IMR-90 (cell line): ENCODE measurements around the gene SEMA3E. TPM values are rescaled to one million over a fixed set of nuclear protein-coding genes. Genes with fewer than 3 reads are reported as not detected.

Experiments used
- ATAC-seq: fragments of 200-7000 bp; cut with Tn5 transposase; 2 replicates; pipeline ENCODE4 v1.9.1; 2020; ENCODE audit warnings: low read depth, mild to moderate bottlenecking, moderate library complexity
- BruUV-seq: library from RNA; stranded (reverse); fragments of 400-500 nt; replicated peaks from 2 replicates; lab custom pipeline; 2021; lab: Mats Ljungman, UMichigan
- CTCF ChIA-PET: fragments of 300-600 bp; formaldehyde crosslinking; extraction: SDS; loops from one replicate; lab custom pipeline; 2021; ENCODE audit warnings: antibody characterized with exemption; lab: Yijun Ruan, JAX
- POLR2A ChIA-PET: fragments of 300-600 bp; sonication (Branson Sonifier 250); formaldehyde crosslinking; loops from one replicate; lab custom pipeline; 2022; ENCODE audit warnings: antibody characterized with exemption; ENCODE audit not compliant: unreplicated experiment; lab: Charles Lee
- DNase-seq: peaks from one replicate; pipeline ENCODE4 v3.0.0; 2013
- H2AFZ ChIP-seq: replicated peaks from 2 replicates; pipeline ENCODE3; 2013; ENCODE audit warnings: low read length, mild to moderate bottlenecking; ENCODE audit not compliant: poor library complexity
- H2AK5ac ChIP-seq: 2 replicates; pipeline ENCODE4 v1.6.1; 2013; ENCODE audit warnings: low read depth, low read length, inconsistent platforms
- H2AK9ac ChIP-seq: replicated peaks from 2 replicates; pipeline ENCODE3; 2013; ENCODE audit warnings: mild to moderate bottlenecking, low read depth, low read length, moderate library complexity; ENCODE audit not compliant: poor library complexity
- H2BK120ac ChIP-seq: 2 replicates; pipeline ENCODE4 v1.6.1; 2013; ENCODE audit warnings: low read depth, low read length, inconsistent platforms
- H2BK15ac ChIP-seq: 3 replicates; pipeline ENCODE4 v1.6.1; 2013; ENCODE audit warnings: low read depth, low read length, inconsistent platforms
- H2BK20ac ChIP-seq: 2 replicates; pipeline ENCODE4 v1.6.1; 2013; ENCODE audit warnings: low read depth, mild to moderate bottlenecking, inconsistent platforms, low read length, moderate library complexity
- H2BK5ac ChIP-seq: 2 replicates; pipeline ENCODE4 v1.6.1; 2013; ENCODE audit warnings: mild to moderate bottlenecking, low read depth, low read length, inconsistent platforms; ENCODE audit not compliant: poor library complexity, severe bottlenecking
- H3K14ac ChIP-seq: replicated peaks from 2 replicates; pipeline ENCODE4 v1.6.1; 2013; ENCODE audit warnings: low read depth, low read length, inconsistent platforms
- H3K18ac ChIP-seq: 2 replicates; pipeline ENCODE4 v1.6.1; 2013; ENCODE audit warnings: low read depth, low read length, control low read depth
- H3K23ac ChIP-seq: 2 replicates; pipeline ENCODE4 v1.6.1; 2013; ENCODE audit warnings: low read depth, low read length, inconsistent platforms
- H3K27ac ChIP-seq: 2 replicates; pipeline ENCODE4 v1.5.1; 2013; ENCODE audit warnings: mild to moderate bottlenecking, control low read depth, low read length; ENCODE audit not compliant: insufficient read depth
- H3K27me3 ChIP-seq: 2 replicates; pipeline ENCODE4 v1.6.1; 2013; ENCODE audit warnings: low read length; ENCODE audit not compliant: control insufficient read depth, insufficient read depth
- H3K36me3 ChIP-seq: 2 replicates; pipeline ENCODE4 v1.6.1; 2013; ENCODE audit warnings: low read length, mixed read lengths; ENCODE audit not compliant: control insufficient read depth, insufficient read depth
- H3K4ac ChIP-seq: 2 replicates; pipeline ENCODE4 v1.6.1; 2013; ENCODE audit warnings: low read depth, low read length, inconsistent platforms
- H3K4me1 ChIP-seq: 2 replicates; pipeline ENCODE4 v1.6.1; 2013; ENCODE audit warnings: low read length, mixed read lengths; ENCODE audit not compliant: control insufficient read depth, insufficient read depth
- H3K4me2 ChIP-seq: 2 replicates; pipeline ENCODE4 v1.6.1; 2013; ENCODE audit warnings: low read depth, mild to moderate bottlenecking, control low read depth, low read length, moderate library complexity
- H3K4me3 ChIP-seq: 2 replicates; pipeline ENCODE4 v1.5.1; 2013; ENCODE audit warnings: low read depth, mild to moderate bottlenecking, control low read depth, low read length, moderate library complexity; ENCODE audit not compliant: insufficient read depth
- H3K56ac ChIP-seq: 2 replicates; pipeline ENCODE4 v1.6.1; 2013; ENCODE audit warnings: low read length, inconsistent platforms; ENCODE audit not compliant: insufficient read depth; ENCODE audit errors: extremely low read depth
- H3K79me1 ChIP-seq, 2 experiments: 2 replicates each; pipeline ENCODE4 v1.6.1; 2013; ENCODE audit warnings: low read length in 2 of 2, inconsistent platforms in 1 of 2, low read depth in 1 of 2
- H3K9ac ChIP-seq: 2 replicates; pipeline ENCODE4 v1.6.1; 2013; ENCODE audit warnings: low read depth, low read length, control low read depth
- H3K9me1 ChIP-seq: 2 replicates; pipeline ENCODE4 v1.6.1; 2013; ENCODE audit warnings: low read length, inconsistent platforms; ENCODE audit not compliant: insufficient read depth
- H3K9me3 ChIP-seq: 2 replicates; pipeline ENCODE4 v1.6.1; 2013; ENCODE audit warnings: low read length; ENCODE audit not compliant: control insufficient read depth, insufficient read depth
- H4K20me1 ChIP-seq: 2 replicates; pipeline ENCODE4 v1.6.1; 2013; ENCODE audit warnings: low read length, inconsistent platforms; ENCODE audit not compliant: insufficient read depth
- H4K5ac ChIP-seq: 2 replicates; pipeline ENCODE4 v1.6.1; 2013; ENCODE audit warnings: mild to moderate bottlenecking, low read depth, low read length, control low read depth
- H4K8ac ChIP-seq, 2 experiments: 2 replicates each; pipeline ENCODE4 v1.6.1; 2013; ENCODE audit warnings: low read depth in 2 of 2, low read length in 2 of 2, control low read depth in 1 of 2, inconsistent platforms in 1 of 2
- H4K91ac ChIP-seq: 2 replicates; pipeline ENCODE4 v1.6.1; 2013; ENCODE audit warnings: low read depth, low read length, inconsistent platforms; ENCODE audit not compliant: insufficient read depth
- CEBPB ChIP-seq: IDR thresholded peaks from 2 replicates; pipeline ENCODE4 v1.6.1; 2012; ENCODE audit warnings: low read depth, low read length, improper control_type of control experiment
- CHD1 ChIP-seq: IDR thresholded peaks from 2 replicates; pipeline ENCODE4 v1.6.1; 2012; ENCODE audit warnings: low read depth, low read length, improper control_type of control experiment
- ELK1 ChIP-seq: fragments of 150-350 bp; IDR thresholded peaks from 2 replicates; pipeline ENCODE4 v1.6.1; 2016; ENCODE audit warnings: low read depth, mild to moderate bottlenecking, low read length, moderate library complexity, borderline replicate concordance
- FOS ChIP-seq: fragments of 150-350 bp; IDR thresholded peaks from 2 replicates; pipeline ENCODE4 v1.6.1; 2016; ENCODE audit warnings: low read depth, low read length
- MAFK ChIP-seq: IDR thresholded peaks from 2 replicates; pipeline ENCODE4 v1.6.1; 2012; ENCODE audit warnings: low read depth, low read length, improper control_type of control experiment
- MAZ ChIP-seq: IDR thresholded peaks from 2 replicates; pipeline ENCODE4 v1.6.1; 2012; ENCODE audit warnings: low read depth, mild to moderate bottlenecking, low read length, improper control_type of control experiment, moderate library complexity, borderline replicate concordance
- MXI1 ChIP-seq: IDR thresholded peaks from 2 replicates; pipeline ENCODE4 v1.6.1; 2012; ENCODE audit warnings: low read depth, mild to moderate bottlenecking, low read length, moderate library complexity, borderline replicate concordance
- NFE2L2 ChIP-seq: fragments of 150-350 bp; IDR thresholded peaks from 2 replicates; pipeline ENCODE4 v1.6.1; 2016; ENCODE audit warnings: low read depth, mild to moderate bottlenecking, low read length
- POLR2A ChIP-seq: IDR thresholded peaks from 2 replicates; pipeline ENCODE4 v1.6.1; 2012; ENCODE audit warnings: mild to moderate bottlenecking, low read depth, low read length
- RAD21 ChIP-seq: IDR thresholded peaks from 2 replicates; pipeline ENCODE4 v1.6.1; 2012; ENCODE audit warnings: low read length, improper control_type of control experiment
- RCOR1 ChIP-seq: IDR thresholded peaks from 2 replicates; pipeline ENCODE4 v1.6.1; 2012; ENCODE audit warnings: mild to moderate bottlenecking, low read length, improper control_type of control experiment; ENCODE audit not compliant: insufficient replicate concordance
- RFX5 ChIP-seq: IDR thresholded peaks from 2 replicates; pipeline ENCODE4 v1.8.0; 2012; ENCODE audit warnings: low read depth, mild to moderate bottlenecking, low read length, moderate library complexity
- SMC3 ChIP-seq: fragments of 150-350 bp; IDR thresholded peaks from 2 replicates; pipeline ENCODE4 v1.6.1; 2016; ENCODE audit warnings: low read depth, mild to moderate bottlenecking, antibody characterized with exemption, low read length, moderate library complexity
- USF2 ChIP-seq: fragments of 150-350 bp; IDR thresholded peaks from 2 replicates; pipeline ENCODE4 v1.6.1; 2017; ENCODE audit warnings: mild to moderate bottlenecking, antibody characterized with exemption, low read length, low read depth
- WGBS, 2 experiments: methylation state at CpG; one replicate each; pipeline versions ENCODE4 v1.1.5 to v1.1.7; 2013; ENCODE audit warnings: missing lambda C conversion rate in 2 of 2; ENCODE audit not compliant: insufficient read length in 1 of 2; ENCODE audit errors: extremely low coverage in 2 of 2; 5-methylcytosine and 5-hydroxymethylcytosine counted together
- dilution Hi-C: fragments of 300-500 bp; cut with HindIII; formaldehyde crosslinking; loops from one replicate; pipeline ENCODE4 v1.14.3; 2018; ENCODE audit warnings: low sequenced_read_pairs; ENCODE audit not compliant: unreplicated experiment
- in situ Hi-C: fragments of 300-500 bp; cut with MboI; formaldehyde crosslinking; loops from 3 replicates; pipeline ENCODE4 v1.14.3; 2019; ENCODE audit warnings: low sequenced_read_pairs, inconsistent platforms, mixed read lengths
- intact Hi-C: fragments of 100-400 bp; cut with micrococcal nuclease; formaldehyde crosslinking; loops from 2 replicates; pipeline ENCODE4 v1.10.0; 2022
- polyA plus RNA-seq, 3 experiments: library from polyadenylated mRNA; depleted of rRNA; stranded (reverse); fragments of >200 nt; gene quantifications; 2 replicates each; pipeline ENCODE4 v1.2.3, GENCODE V29; 2012; ENCODE audit warnings: low replicate concordance in 1 of 3
- total RNA-seq: library from RNA; depleted of rRNA; stranded (reverse); fragments of >200 nt; gene quantifications from 2 replicates; pipeline ENCODE4 v1.2.3, GENCODE V29; 2012

SEMA3E gene
- total and polyA plus RNA-seq, 2 of the 4 experiments (the other 2 are of a cell fraction) = 0.31 to 0.72 TPM

DNA sequence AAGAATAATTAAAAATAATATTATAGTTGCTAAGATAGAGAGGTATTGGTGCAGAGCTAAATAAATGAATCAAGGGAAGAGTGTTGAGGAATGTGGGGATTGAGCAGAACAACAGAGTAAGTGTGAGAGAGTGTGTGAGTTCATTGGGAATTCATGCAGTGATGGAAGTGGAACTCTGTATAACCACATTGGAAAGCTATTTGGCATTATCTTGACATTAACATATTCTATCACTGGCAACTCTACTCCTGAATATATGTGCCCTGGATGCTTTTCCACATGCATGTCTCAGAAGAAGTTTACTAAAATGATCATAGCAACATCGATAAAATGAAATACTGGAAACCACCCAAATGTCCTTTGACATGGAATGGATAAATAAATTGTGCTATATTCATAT, 164.1 kb downstream of the SEMA3E start:
- Histone ChIP-seq H3K79me1 (no peaks in the 10 kb centered on the region), H3K14ac (no peak overlapping the region), H2BK120ac (no peak overlapping the region), H3K23ac (no peak overlapping the region), H3K36me3 (no peaks in the 10 kb centered on the region), H3K4ac (no peak overlapping the region), H3K4me1 (no peaks in the 10 kb centered on the region), H4K20me1 (no peaks in the 10 kb centered on the region), H4K8ac (no peak overlapping the region), H3K4me3 (no peak overlapping the region), H2AK5ac (no peak overlapping the region), H3K27me3 (no peaks in the 10 kb centered on the region; the same call in none of the 2 replicates), H2BK15ac (no peak overlapping the region), H3K9me3 (no peaks in the 10 kb centered on the region), H2AFZ (no peak overlapping the region), H3K18ac (no peak overlapping the region), H3K56ac (no peak overlapping the region), H2AK9ac (no peak overlapping the region), H3K4me2 (no peak overlapping the region), H3K9me1 (no peaks in the 10 kb centered on the region), H2BK20ac (no peak overlapping the region), H4K5ac (no peak overlapping the region), H3K9ac (no peak overlapping the region), H4K91ac (no peak overlapping the region), H2BK5ac (no peak overlapping the region), H3K27ac (no peak overlapping the region)
- ChIA-PET CTCF (no interaction called here), POLR2A (no interaction called here)
- TF ChIP-seq CEBPB = no peak
- TF ChIP-seq RAD21 = no peak
- no peak for TF ChIP-seq NFE2L2
- TF ChIP-seq MAZ = no peak
- TF ChIP-seq SMC3 = no peak
- TF ChIP-seq ELK1 = no peak
- no peak for TF ChIP-seq USF2
- no peak for TF ChIP-seq MAFK
- TF ChIP-seq RFX5 = no peak
- no peak for TF ChIP-seq MXI1
- TF ChIP-seq POLR2A = no peak
- TF ChIP-seq FOS = no peak
- TF ChIP-seq CHD1 = no peak
- TF ChIP-seq RCOR1 = no peak
- DNase-seq (no peak), ATAC-seq (no peak)
- in situ Hi-C loops (no loop called here), intact Hi-C loops (no loop called here), dilution Hi-C loops (no loop called here)
- no CpG with 5 or more reads among the region's 1 CpG for WGBS, 2 experiments
- no TSS peak for BruUV-seq
